Smooth muscle cell (in vitro differentiated cells): ENCODE measurements around the gene TMEM63B. TPM values are rescaled to one million over a fixed set of nuclear protein-coding genes. Genes with fewer than 3 reads are reported as not detected.

ENCODE experiments used
- DNase-seq: peaks from one replicate; lab custom pipeline; 2025; ENCODE audit not compliant: unreplicated experiment; lab: John Stamatoyannopoulos, UW
- H2AFZ ChIP-seq: fragments of 200-600 bp; sonication (generic); 2 replicates; pipeline ENCODE4 v1.6.0; 2016; ENCODE audit warnings: antibody characterized with exemption, low read depth, mild to moderate bottlenecking
- H3F3A ChIP-seq: fragments of 200-600 bp; sonication (generic); 2 replicates; pipeline ENCODE4 v1.6.0; 2017; ENCODE audit warnings: antibody characterized with exemption, low read depth
- H3K27ac ChIP-seq: fragments of 200-600 bp; sonication (generic); 2 replicates; pipeline ENCODE4 v1.5.1; 2016; ENCODE audit warnings: low read depth, mild to moderate bottlenecking
- H3K27me3 ChIP-seq: fragments of 200-600 bp; sonication (generic); 2 replicates; pipeline ENCODE4 v1.6.1; 2016; ENCODE audit warnings: low read depth, mild to moderate bottlenecking
- H3K36me3 ChIP-seq: fragments of 200-600 bp; sonication (generic); 2 replicates; pipeline ENCODE4 v1.5.1; 2016; ENCODE audit warnings: low read depth
- H3K4me1 ChIP-seq: fragments of 200-600 bp; sonication (generic); 2 replicates; pipeline ENCODE4 v1.5.1; 2016; ENCODE audit warnings: low read depth
- H3K4me2 ChIP-seq: fragments of 200-600 bp; sonication (generic); 2 replicates; pipeline ENCODE4 v1.6.0; 2016; ENCODE audit warnings: mild to moderate bottlenecking
- H3K4me3 ChIP-seq: fragments of 200-600 bp; sonication (generic); 2 replicates; pipeline ENCODE4 v1.5.1; 2016; ENCODE audit warnings: mild to moderate bottlenecking
- H3K79me2 ChIP-seq: fragments of 200-600 bp; sonication (generic); 2 replicates; pipeline ENCODE4 v1.6.0; 2016; ENCODE audit warnings: low read depth, mild to moderate bottlenecking
- H3K9ac ChIP-seq: fragments of 200-600 bp; sonication (generic); 2 replicates; pipeline ENCODE4 v1.6.0; 2016; ENCODE audit warnings: low read depth
- H3K9me3 ChIP-seq: fragments of 200-600 bp; sonication (generic); replicated peaks from 2 replicates; pipeline ENCODE4 v1.5.1; 2016; ENCODE audit warnings: low read depth
- H4K20me1 ChIP-seq: fragments of 200-600 bp; sonication (generic); 2 replicates; pipeline ENCODE4 v1.6.0; 2016; ENCODE audit warnings: low read depth
- WGBS: methylation state at CpG from one replicate; pipeline ENCODE4 v1.1.7; 2016; ENCODE audit warnings: low lambda C conversion rate; 5-methylcytosine and 5-hydroxymethylcytosine counted together
- polyA plus RNA-seq: library from polyadenylated mRNA; unstranded; fragments of >200 nt; fragmentation: Nextera tagmentation; extraction: Ambion mirVana; gene quantifications from 2 replicates; pipeline ENCODE4 v1.2.1, GENCODE V29; 2016
- total RNA-seq: library from RNA; depleted of rRNA; stranded (reverse); fragments of >200 nt; gene quantifications from 2 replicates; pipeline ENCODE4 v1.2.3, GENCODE V29; 2014
- TF ChIP-seq, protein P1 (sequence below): fragments of 200-600 bp; sonication (generic); IDR thresholded peaks from 2 replicates; pipeline ENCODE4 v1.5.1; 2017; ENCODE audit warnings: borderline replicate concordance, mild to moderate bottlenecking, antibody characterized with exemption; ENCODE audit not compliant: insufficient read depth, poor library complexity, severe bottlenecking

Gene TMEM63B
- total and polyA plus RNA-seq, 2 experiments from 2014 or later = 10.8 to 21.2 TPM

DNA sequence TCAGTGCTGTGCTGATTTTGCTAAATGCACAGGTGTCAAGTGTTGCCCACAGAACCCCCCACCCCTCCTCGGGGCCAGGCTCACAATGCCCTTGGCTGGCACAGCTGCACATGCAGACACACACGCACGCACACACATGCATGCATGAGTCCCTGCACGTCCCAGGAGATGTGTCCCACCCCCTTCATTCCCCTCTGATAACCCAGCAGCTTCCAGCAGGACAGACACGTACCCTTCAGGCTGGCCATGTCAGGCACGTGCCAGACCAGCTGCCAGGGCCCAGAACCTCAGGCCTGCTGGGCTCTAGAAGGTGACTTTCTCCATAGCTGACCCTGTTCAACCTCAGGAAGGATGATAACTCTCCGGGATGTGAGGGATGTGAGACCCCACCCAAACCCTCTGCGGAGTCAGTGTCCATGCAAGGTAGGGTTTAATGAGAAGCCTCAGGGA lies 44.5 kb upstream of the TMEM63B start:
- 91% methylated on average over 8 of the region's 8 CpGs for WGBS
- TF ChIP-seq, protein P1, sequence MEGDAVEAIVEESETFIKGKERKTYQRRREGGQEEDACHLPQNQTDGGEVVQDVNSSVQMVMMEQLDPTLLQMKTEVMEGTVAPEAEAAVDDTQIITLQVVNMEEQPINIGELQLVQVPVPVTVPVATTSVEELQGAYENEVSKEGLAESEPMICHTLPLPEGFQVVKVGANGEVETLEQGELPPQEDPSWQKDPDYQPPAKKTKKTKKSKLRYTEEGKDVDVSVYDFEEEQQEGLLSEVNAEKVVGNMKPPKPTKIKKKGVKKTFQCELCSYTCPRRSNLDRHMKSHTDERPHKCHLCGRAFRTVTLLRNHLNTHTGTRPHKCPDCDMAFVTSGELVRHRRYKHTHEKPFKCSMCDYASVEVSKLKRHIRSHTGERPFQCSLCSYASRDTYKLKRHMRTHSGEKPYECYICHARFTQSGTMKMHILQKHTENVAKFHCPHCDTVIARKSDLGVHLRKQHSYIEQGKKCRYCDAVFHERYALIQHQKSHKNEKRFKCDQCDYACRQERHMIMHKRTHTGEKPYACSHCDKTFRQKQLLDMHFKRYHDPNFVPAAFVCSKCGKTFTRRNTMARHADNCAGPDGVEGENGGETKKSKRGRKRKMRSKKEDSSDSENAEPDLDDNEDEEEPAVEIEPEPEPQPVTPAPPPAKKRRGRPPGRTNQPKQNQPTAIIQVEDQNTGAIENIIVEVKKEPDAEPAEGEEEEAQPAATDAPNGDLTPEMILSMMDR = no peak
- peaks cover 10% of the 10 kb centered on the region for H3K4me1 ChIP-seq

DNA sequence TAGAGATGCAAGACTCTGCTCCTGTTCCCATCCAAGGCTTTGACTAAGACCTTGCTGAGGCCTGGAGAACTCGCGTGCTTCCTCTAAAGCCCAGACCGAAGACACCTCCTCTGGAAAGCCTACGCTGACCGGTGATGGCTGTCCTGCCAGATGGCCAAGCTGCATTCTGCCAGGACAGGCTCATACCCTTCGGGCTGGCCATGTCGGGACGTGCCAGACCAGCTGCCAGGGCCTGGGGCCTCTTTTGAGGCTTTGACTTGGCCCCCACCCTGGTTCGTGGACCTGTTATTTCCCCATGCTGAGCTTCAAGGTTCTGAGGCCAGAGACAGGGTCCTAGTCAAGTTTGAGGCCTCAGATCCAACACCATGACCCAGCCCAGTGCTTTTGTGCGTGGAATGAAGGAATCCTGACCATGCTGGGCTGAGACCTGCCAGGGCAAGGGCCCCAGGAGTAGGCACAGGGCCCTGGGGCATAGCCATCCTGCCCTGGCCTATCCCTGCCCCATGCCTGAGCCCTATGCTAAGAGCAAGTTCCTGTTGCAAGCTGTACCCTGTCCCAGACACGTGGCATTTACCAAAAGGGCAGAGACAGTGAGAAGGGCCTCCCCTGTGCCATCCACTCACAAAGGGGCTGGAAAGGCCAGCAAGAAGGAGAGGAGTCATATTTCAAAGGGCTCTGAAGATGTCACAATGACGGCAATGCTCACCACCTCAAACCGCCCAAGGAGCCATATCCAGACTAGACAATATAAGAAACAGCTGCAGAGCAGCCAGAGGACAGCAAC lies 42.9 kb upstream of the TMEM63B start:
- no peak for DNase-seq
- H3K4me3 ChIP-seq = no peak overlapping the region
- 80% methylated on average over 13 of the region's 13 CpGs for WGBS
- H3K4me2 ChIP-seq = no peak overlapping the region
- H3K9me3 ChIP-seq = no peaks in the 10 kb centered on the region
- H4K20me1 ChIP-seq = no peaks in the 10 kb centered on the region
- H3K36me3 ChIP-seq = no peaks in the 10 kb centered on the region
- H3K79me2 ChIP-seq = no peaks in the 10 kb centered on the region
- H3K27me3 ChIP-seq = no peaks in the 10 kb centered on the region
- no peak overlapping the region for H3K9ac ChIP-seq
- H3K4me1 ChIP-seq = peaks cover 10% of the 10 kb centered on the region
- peak overlapping the region; percentile 6 for H3K27ac ChIP-seq
- no peak overlapping the region for H2AFZ ChIP-seq
- no peaks in the 10 kb centered on the region for H3F3A ChIP-seq
- TF ChIP-seq, protein P1 = no peak

More for the DNA sequence above, 44.5 kb upstream of the TMEM63B start:
- H3K9ac ChIP-seq = no peak overlapping the region
- H3K36me3 ChIP-seq = no peaks in the 10 kb centered on the region
- no peak overlapping the region for H3K4me3 ChIP-seq
- H4K20me1 ChIP-seq = no peaks in the 10 kb centered on the region
- no peaks in the 10 kb centered on the region for H3K27me3 ChIP-seq
- no peak for DNase-seq
- H3K9me3 ChIP-seq = no peaks in the 10 kb centered on the region
- H3K27ac ChIP-seq = no peak overlapping the region
- no peak overlapping the region for H3K4me2 ChIP-seq
- H2AFZ ChIP-seq = no peak overlapping the region
- peaks cover 2% of the 10 kb centered on the region for H3F3A ChIP-seq
- no peaks in the 10 kb centered on the region for H3K79me2 ChIP-seq

DNA sequence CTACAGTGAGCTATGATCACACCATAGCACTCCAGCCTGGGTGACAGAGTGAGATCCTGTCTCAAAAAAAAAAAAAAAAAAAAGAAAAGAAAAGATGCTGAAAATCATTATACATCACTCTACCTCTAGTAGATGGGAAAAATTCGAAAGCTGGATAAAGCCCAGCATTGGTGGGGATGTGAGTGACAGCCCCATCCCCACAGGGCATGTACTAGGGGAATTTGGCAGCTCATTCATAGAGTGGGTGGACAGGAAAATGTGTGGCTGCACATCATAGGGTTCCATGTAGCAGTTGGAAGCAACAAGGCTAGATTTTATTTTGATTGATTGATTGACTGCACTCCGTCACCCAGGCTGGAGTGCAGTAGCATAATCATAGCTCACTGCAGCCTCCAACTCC lies 42.1 kb upstream of the TMEM63B start:
- Histone ChIP-seq H3K4me2 (no peak overlapping the region), H3K9ac (no peak overlapping the region), H3K36me3 (no peaks in the 10 kb centered on the region), H3K9me3 (no peaks in the 10 kb centered on the region), H3K4me3 (no peak overlapping the region), H3F3A (no peaks in the 10 kb centered on the region), H3K27me3 (no peaks in the 10 kb centered on the region), H3K4me1 (peaks cover 10% of the 10 kb centered on the region), H4K20me1 (no peaks in the 10 kb centered on the region), H3K27ac (no peak overlapping the region), H2AFZ (no peak overlapping the region), H3K79me2 (no peaks in the 10 kb centered on the region)
- WGBS = 95% methylated on average over 2 of the region's 2 CpGs
- DNase-seq = no peak
- TF ChIP-seq, protein P1 = no peak
